BLaER1 treated with 17β-estradiol and CSF1 and Interleukin-3, amounts not matched to agents 10 nM and 100 nM (cell line): ENCODE results near the gene SDF2L1.
"Not testable (repeated sequence)": the region's sequence is repeated elsewhere in the genome, so short reads cannot be mapped to it uniquely, and the experiment has no call there.

Experiments
- H3K27ac ChIP-seq, 11 experiments: shearing (Covaris generic); formaldehyde crosslinking; 2 replicates each; pipeline ENCODE4 v1.8.1; 2022
- H3K27me3 ChIP-seq, 11 experiments: shearing (Covaris generic); formaldehyde crosslinking; 2 replicates each; pipeline ENCODE4 v1.8.1; 2022
- H3K36me3 ChIP-seq, 11 experiments: shearing (Covaris generic); formaldehyde crosslinking; 2 replicates each; pipeline ENCODE4 v1.8.1; 2022
- H3K4me1 ChIP-seq, 10 experiments: shearing (Covaris generic); formaldehyde crosslinking; 2 replicates each; pipeline ENCODE4 v1.8.1; 2022
- H3K4me2 ChIP-seq, 11 experiments: shearing (Covaris generic); formaldehyde crosslinking; 2 replicates each; pipeline ENCODE4 v1.8.1; 2022
- H3K4me3 ChIP-seq, 10 experiments: shearing (Covaris generic); formaldehyde crosslinking; 2 replicates each; pipeline ENCODE4 v1.8.1; 2022
- H3K9ac ChIP-seq, 11 experiments: shearing (Covaris generic); formaldehyde crosslinking; 2 replicates each; pipeline ENCODE4 v1.8.1; 2022
- H3K9me3 ChIP-seq, 11 experiments: shearing (Covaris generic); formaldehyde crosslinking; replicated peaks in 1 of 11; 2 replicates each; pipeline ENCODE4 v1.8.1; 2022
- H4K20me1 ChIP-seq, 11 experiments: shearing (Covaris generic); formaldehyde crosslinking; 2 replicates each; pipeline ENCODE4 v1.8.1; 2022
- Cebpa-rat ChIP-seq, 11 experiments: shearing (Covaris generic); IDR thresholded peaks; 2 replicates each; pipeline ENCODE4 v1.8.1; 2022

SDF2L1 gene

GRCh38 chr22:21615731-21616130, 26.4 kb upstream of the SDF2L1 start:
- Histone ChIP-seq H3K9me3 (no peaks in the 10 kb centered on the region), H3K4me2 (peak overlapping the region; percentile 28 to 68 (median 50); a peak in 21 of 22 replicates), H3K9ac (0 out of 22 replicates have a peak overlapping the region, but pooled peaks of 1 of the 11 experiments have one; percentile 4), H3K36me3 (peaks cover 69 to 95% (median 86%) of the 10 kb centered on the region in 11 experiments), H4K20me1 (peaks cover 99 to 100% (median 100%) of the 10 kb centered on the region in 11 experiments), H3K4me1 (peaks cover 57 to 70% (median 60%) of the 10 kb centered on the region in 10 experiments), H3K4me3 (no peak overlapping the region), H3K27ac (no peak overlapping the region), H3K27me3 (no peaks in the 10 kb centered on the region)
- TF ChIP-seq Cebpa-rat (IDR thresholded peaks at IDR 0.05), result no peak

GRCh38 chr22:21617337-21617736, 24.8 kb upstream of the SDF2L1 start:
- not testable (repeated sequence) for H3K9me3 ChIP-seq, H3K4me3 ChIP-seq, H3K27me3 ChIP-seq
- Histone ChIP-seq H3K4me2 (peak overlapping the region in 5 of 11 experiments; percentile 39 to 68 (median 56); a peak in 8 of 22 replicates), H3K27ac (peak overlapping the region in 1 of 11 experiments; percentile 29; a peak in 2 of 22 replicates), H3K9ac (0 out of 22 replicates have a peak overlapping the region, but pooled peaks of 2 of the 11 experiments have one; percentile 9 to 26), H4K20me1 (peaks cover 96 to 100% (median 100%) of the 10 kb centered on the region in 11 experiments), H3K36me3 (peaks cover 53 to 91% (median 80%) of the 10 kb centered on the region in 11 experiments), H3K4me1 (peaks cover 57 to 84% (median 74%) of the 10 kb centered on the region in 10 experiments)

DNA sequence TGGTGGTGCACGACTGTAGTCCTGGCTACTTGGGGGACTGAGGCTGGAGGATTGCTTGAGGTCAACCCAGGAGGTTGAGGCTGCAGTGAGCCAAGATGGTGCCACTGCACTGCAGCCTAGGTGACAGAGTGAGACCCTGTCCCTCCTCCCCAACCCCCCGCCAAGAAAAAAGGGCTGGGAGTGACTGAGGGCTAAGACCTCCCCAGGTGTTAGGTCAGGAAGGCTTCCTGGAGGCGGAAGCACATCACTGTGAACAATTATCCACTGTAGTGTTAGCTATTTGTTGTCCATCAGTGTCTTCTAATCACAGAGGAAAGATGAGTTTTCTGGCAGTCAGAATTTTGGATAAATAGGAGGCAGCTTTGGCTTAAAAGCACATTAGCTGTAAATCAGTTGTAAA, 21.1 kb upstream of the SDF2L1 start:
- no peak overlapping the region for H3K4me3 ChIP-seq
- H3K4me2 ChIP-seq, result peak overlapping the region in 6 of 11 experiments; percentile 3 to 51 (median 34); a peak in 9 of 22 replicates
- TF ChIP-seq Cebpa-rat (IDR thresholded peaks at IDR 0.05), result no peak
- peaks cover 40 to 87% (median 75%) of the 10 kb centered on the region in 11 experiments for H3K36me3 ChIP-seq
- no peaks in the 10 kb centered on the region for H3K9me3 ChIP-seq
- H3K4me1 ChIP-seq, result peaks cover 49 to 92% (median 79%) of the 10 kb centered on the region in 10 experiments
- peak overlapping the region in 2 of 11 experiments; percentile 0 to 40; a peak in 3 of 22 replicates for H3K9ac ChIP-seq
- no peaks in the 10 kb centered on the region for H3K27me3 ChIP-seq
- 0 out of 22 replicates have a peak overlapping the region, but pooled peaks of 1 of the 11 experiments have one; percentile 18 for H3K27ac ChIP-seq
- H4K20me1 ChIP-seq, result peaks cover 97 to 100% (median 100%) of the 10 kb centered on the region in 11 experiments

- Histone ChIP-seq H3K9ac (peak overlapping the region in 5 of 11 experiments; percentile 2 to 56 (median 32); a peak in 5 of 22 replicates), H3K4me2 (peak overlapping the region in 6 of 11 experiments; percentile 33 to 82 (median 64); a peak in 11 of 22 replicates), H3K27ac (peak overlapping the region in 6 of 11 experiments; percentile 8 to 49 (median 36); a peak in 9 of 22 replicates), H3K4me3 (no peak overlapping the region), H4K20me1 (peaks cover 97 to 100% (median 100%) of the 10 kb centered on the region in 11 experiments), H3K36me3 (peaks cover 43 to 97% (median 80%) of the 10 kb centered on the region in 11 experiments), H3K9me3 (no peaks in the 10 kb centered on the region), H3K27me3 (no peaks in the 10 kb centered on the region), H3K4me1 (peaks cover 47 to 92% (median 81%) of the 10 kb centered on the region in 10 experiments)
- no peak for TF ChIP-seq Cebpa-rat (IDR thresholded peaks at IDR 0.05)
Measured at GRCh38 chr22:21622011-21622918, 19.8 kb upstream of the SDF2L1 start.

DNA sequence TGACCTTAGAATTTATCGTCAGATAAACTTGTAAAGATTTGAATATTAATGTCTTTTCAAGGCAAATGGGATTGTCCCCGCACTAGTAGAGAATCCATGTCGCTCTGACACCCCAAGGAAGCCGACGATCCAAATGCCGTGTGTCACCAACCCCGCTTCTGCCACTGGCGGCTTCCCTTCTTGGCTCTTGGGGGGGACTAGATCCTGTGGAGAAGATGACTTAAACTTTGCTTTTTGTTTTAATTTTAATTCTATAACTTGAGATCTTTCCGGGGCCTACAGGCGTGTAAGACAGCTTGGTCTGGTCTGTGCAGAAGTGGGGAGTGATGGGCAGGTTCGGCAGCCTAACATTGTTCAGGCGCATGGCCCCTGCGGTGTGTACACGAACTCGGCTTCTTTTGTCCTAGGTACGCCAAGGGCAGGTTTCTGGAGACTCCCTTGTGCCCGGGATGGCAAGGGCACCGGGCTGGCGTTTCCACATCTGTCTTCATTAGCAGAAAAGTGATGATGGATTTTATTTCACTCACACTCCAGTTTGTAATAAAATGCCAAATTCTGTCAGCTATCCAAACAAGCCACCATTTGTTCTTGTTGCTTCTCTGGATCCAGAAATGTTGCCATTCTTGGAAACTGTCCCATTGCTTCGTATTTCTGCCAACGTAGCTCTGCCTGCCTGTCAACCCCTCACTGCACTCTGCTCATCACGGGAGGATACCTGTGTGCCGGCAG, 19.0 kb upstream of the SDF2L1 start:
- Histone ChIP-seq H4K20me1 (peaks cover 96 to 100% (median 100%) of the 10 kb centered on the region in 11 experiments), H3K9me3 (no peaks in the 10 kb centered on the region), H3K9ac (peak overlapping the region in 5 of 11 experiments; percentile 11 to 32 (median 26); a peak in 2 of 22 replicates), H3K27me3 (no peaks in the 10 kb centered on the region), H3K27ac (peak overlapping the region in 5 of 11 experiments; percentile 8 to 47 (median 29); a peak in 6 of 22 replicates), H3K4me3 (no peak overlapping the region), H3K36me3 (peaks cover 44 to 97% (median 82%) of the 10 kb centered on the region in 11 experiments), H3K4me2 (peak overlapping the region in 4 of 11 experiments; percentile 37 to 82 (median 64); a peak in 5 of 22 replicates), H3K4me1 (peaks cover 47 to 96% (median 85%) of the 10 kb centered on the region in 10 experiments)
- no peak for TF ChIP-seq Cebpa-rat (IDR thresholded peaks at IDR 0.05)

DNA sequence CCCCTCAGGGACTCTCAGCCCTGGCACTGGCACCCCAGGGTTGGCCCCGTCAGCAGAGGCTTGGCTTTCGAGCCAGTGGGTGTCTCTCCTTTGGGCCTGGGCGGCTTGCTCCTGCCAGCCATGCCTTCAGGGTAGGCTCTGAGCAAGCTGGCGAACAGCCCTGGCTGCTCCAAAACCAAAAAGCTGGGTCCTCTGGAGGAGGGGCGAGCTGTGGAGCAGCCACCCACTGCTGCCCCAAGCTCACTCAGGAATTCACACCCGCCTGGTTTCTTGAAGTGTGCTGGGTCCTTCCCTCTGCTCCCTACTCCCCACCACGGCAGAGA, 18.5 kb upstream of the SDF2L1 start:
- H3K27ac ChIP-seq, result peak overlapping the region in 6 of 11 experiments; percentile 6 to 47 (median 10); a peak in 6 of 22 replicates
- H3K4me1 ChIP-seq, result peaks cover 47 to 100% (median 87%) of the 10 kb centered on the region in 10 experiments
- no peaks in the 10 kb centered on the region for H3K27me3 ChIP-seq
- peak overlapping the region in 5 of 11 experiments; percentile 11 to 31 (median 23); a peak in 1 of 22 replicates for H3K9ac ChIP-seq
- peaks cover 43 to 97% (median 82%) of the 10 kb centered on the region in 11 experiments for H3K36me3 ChIP-seq
- H3K4me2 ChIP-seq, result peak overlapping the region in 7 of 11 experiments; percentile 29 to 97 (median 47); a peak in 7 of 22 replicates
- no peaks in the 10 kb centered on the region for H3K9me3 ChIP-seq
- no peak overlapping the region for H3K4me3 ChIP-seq
- H4K20me1 ChIP-seq, result peaks cover 96 to 100% (median 99%) of the 10 kb centered on the region in 11 experiments
- TF ChIP-seq Cebpa-rat (IDR thresholded peaks at IDR 0.05), result no peak

DNA sequence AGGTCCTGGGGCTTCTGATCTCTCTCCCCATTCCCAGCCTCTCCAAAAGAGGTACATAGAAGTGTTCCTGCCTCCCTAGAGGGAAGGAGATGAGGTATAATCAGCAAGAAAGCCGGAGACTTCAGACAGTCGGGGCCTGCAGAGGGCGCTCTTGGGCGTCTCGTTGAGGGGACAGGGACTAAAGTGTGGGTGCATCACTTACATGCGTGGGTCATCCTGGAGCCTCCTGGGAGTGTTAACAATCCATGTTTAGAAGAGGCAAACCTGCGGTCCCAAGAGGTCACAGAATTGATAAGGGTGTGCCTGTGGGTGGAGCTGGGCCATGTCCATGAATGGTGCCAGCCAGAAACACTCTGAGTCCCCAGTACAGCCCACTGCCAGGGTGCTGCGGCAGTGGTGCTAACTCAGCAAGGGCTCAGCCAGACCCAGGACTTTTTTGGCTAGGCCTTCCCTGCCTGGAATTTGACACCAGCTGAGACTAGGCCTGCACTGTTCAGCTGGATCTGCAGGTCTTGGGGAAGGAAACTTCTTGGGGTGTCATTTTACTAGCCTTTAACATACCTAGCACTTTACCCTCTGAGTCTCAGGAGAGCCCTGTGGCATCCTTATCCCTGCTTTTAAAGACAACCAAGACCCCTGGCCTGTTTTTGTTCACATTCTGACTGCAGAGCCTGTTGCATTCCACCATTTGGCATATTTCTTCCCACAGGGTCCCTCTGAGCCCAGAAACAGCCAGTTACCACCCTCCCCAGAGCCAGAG, 17.8 kb upstream of the SDF2L1 start:
- Histone ChIP-seq H3K9ac (peak overlapping the region in 4 of 11 experiments; percentile 10 to 32 (median 17); a peak in 2 of 22 replicates), H3K36me3 (peaks cover 37 to 95% (median 79%) of the 10 kb centered on the region in 11 experiments), H3K9me3 (no peaks in the 10 kb centered on the region), H3K4me1 (peaks cover 53 to 99% (median 90%) of the 10 kb centered on the region in 10 experiments), H3K4me3 (no peak overlapping the region), H4K20me1 (peaks cover 92 to 99% (median 95%) of the 10 kb centered on the region in 11 experiments), H3K27ac (peak overlapping the region in 8 of 11 experiments; percentile 6 to 47 (median 27); a peak in 11 of 22 replicates), H3K4me2 (peak overlapping the region in 10 of 11 experiments; percentile 24 to 97 (median 40); a peak in 20 of 22 replicates), H3K27me3 (no peaks in the 10 kb centered on the region)
- no peak for TF ChIP-seq Cebpa-rat (IDR thresholded peaks at IDR 0.05)
